Left forelimb (tissue), 1 donor: ENCODE measurements around the gene MRC2.
"Not testable (repeated sequence)": the region's sequence is repeated elsewhere in the genome, so short reads cannot be mapped to it uniquely, and the experiment has no call there.

ENCODE experiments used
- DNase-seq: peaks from one replicate; pipeline ENCODE4 v3.0.0-alpha.2; 2018; ENCODE audit warnings: low spot score

MRC2 gene

DNA sequence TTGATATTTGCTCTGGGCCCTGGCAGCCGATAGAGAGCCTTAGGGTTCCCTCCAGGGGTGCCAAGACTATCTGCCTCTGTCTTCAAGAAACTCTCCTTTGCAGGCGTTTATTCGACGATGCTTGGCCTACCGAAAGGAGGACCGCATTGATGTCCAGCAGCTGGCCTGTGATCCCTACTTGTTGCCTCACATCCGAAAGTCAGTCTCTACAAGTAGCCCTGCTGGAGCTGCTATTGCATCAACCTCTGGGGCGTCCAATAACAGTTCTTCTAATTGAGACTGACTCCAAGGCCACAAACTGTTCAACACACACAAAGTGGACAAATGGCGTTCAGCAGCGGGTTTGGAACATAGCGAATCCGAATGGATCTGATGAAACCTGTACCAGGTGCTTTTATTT lies 15.2 kb upstream of the MRC2 start:
- DNase-seq = not testable (repeated sequence)

DNA sequence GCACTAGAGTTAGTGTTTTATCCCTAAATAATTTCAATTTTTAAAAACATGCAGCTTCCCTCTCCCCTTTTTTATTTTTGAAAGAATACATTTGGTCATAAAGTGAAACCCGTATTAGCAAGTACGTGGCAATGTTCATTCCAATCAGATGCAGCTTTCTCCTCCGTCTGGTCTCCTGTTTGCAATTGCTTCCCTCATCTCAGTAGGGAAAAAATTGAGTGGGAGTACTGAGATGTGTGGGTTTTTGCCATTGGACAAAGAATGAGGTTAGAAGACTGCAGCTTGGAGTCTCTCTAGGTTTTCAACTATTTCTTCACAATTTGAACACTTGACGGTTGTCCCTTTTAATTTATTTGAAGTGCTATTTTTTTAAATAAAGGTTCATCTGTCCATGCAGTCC lies 14.4 kb upstream of the MRC2 start:
- DNase-seq = not testable (repeated sequence)

- peak; percentile 78 for DNase-seq
Measured at GRCh38 chr17:62614142-62614541, 13.3 kb upstream of the MRC2 start.

- DNase-seq = no peak
Measured at GRCh38 chr17:62615503-62615902, 12.0 kb upstream of the MRC2 start.

- DNase-seq = peak; percentile 68
Measured at GRCh38 chr17:62616993-62617893, 10.2 kb upstream of the MRC2 start.

DNA sequence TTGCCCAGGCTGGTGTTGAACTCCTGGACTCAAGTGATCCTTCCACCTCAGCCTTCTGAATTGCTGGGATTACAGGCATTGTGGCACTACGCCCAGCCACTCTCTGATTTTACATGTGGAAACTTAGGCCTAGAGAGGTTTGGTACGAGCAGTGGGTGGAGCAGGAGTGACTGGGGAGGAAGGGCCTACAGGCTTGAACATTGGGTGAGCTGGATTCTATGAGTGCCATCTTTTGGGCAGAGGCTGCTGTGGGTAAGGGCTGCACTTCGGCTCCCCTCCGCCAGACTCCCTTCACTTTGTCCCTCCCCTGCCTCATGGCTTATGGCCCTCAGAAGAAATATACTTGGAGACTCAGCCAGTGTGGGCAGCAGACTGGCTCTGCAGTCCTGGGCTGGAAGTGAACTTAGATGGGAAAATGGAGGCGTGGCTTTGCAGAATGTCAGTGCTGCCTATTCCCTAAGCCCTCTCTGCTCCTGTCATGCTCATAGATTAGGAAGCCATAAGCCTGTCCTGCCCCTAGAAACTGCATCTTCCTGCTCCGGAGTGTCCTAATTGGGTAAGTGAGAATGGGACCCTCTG lies 9.5 kb upstream of the MRC2 start:
- DNase-seq = peak; percentile 67

DNA sequence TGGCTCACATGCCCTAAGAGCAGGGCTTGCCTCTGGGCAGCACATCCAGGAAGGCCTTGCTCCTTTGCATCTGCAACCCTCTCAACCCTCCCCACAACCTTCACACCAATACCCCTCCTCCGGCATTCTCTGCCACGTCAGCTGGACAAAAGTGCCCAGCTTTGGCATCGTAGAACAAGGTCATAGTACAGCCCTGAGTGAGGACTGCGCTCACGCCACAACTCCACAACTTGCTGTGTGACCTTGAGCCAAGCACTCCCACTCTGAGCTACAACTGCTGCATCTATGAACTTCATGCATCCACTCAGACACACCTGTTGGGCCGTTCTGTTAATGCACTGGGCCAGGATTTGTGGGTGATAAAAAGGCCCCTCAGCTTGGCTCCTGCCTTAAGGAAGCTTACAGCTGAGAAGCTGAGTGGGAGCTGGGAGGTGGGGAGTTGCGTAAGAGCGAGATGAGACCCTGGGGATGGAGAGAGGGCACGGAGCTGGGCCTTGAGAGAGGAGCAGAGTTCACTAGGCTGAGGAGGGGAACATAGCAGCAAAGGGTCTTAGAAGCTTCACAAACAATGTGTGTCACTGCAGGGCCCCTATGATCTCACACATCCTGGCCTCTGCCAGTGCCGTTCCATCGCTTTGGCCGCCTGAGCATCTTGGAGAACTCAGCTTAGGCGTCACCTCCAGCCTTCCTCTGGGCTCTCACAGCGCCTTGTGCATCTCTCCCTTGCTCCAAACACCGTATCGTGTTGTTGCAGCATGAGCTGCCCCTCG lies 8.6 kb upstream of the MRC2 start:
- peak; percentile 66 for DNase-seq

GRCh38 chr17:62619417-62620155 lies 7.9 kb upstream of the MRC2 start:
- DNase-seq = peak; percentile 67

- DNase-seq = no peak
Measured at GRCh38 chr17:62621223-62621622, 6.2 kb upstream of the MRC2 start.

- DNase-seq = no peak
Measured at GRCh38 chr17:62625184-62625869, 2.1 kb upstream of the MRC2 start.

DNA sequence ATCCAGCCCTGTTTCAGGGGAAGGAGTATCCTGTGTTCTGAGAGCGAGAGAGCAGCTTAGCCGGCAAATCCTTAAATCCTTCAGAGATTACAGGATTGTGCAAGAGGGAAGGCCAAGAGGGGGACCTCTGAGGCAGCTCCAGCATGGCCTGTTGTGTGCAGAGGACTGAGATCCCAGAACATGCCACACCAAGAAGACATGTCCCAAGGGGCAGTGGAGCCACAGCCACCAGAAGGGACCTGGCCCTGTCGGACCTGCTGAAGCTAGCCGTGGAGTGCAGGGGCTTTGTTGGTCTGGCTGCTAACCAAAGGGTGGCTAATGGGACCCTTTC lies 1.6 kb upstream of the MRC2 start:
- DNase-seq = no peak

DNA sequence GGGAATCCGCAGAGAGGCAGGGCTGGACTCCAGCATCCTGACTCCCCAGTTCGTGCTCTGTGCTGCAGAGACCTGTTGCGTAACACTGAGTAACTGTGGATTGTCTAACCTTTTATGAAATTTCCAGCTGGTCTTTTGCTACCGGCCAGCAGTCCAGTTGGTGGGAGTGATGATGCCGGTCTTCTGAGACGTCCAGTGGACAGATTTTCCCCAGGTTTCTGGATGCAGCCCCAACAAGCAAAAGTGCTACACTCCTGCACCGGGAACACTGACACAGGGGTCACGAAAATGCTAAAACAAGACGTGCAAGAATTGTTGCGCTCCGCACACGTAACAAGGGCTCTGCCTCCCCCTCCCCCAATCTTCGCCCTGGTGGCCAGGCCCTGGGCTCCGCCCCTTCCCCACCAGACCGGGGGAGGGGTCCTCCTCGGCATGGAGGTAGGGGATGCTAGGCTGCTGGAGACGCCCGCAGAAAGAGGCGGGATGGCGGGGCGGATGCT lies 701 bp upstream of the MRC2 start:
- no peak for DNase-seq

GRCh38 chr17:62627904-62628633 lies 599 bp downstream of the MRC2 start:
- DNase-seq = peak; percentile 85

GRCh38 chr17:62628831-62629555 lies 1.5 kb downstream of the MRC2 start:
- DNase-seq = peak; percentile 75

DNA sequence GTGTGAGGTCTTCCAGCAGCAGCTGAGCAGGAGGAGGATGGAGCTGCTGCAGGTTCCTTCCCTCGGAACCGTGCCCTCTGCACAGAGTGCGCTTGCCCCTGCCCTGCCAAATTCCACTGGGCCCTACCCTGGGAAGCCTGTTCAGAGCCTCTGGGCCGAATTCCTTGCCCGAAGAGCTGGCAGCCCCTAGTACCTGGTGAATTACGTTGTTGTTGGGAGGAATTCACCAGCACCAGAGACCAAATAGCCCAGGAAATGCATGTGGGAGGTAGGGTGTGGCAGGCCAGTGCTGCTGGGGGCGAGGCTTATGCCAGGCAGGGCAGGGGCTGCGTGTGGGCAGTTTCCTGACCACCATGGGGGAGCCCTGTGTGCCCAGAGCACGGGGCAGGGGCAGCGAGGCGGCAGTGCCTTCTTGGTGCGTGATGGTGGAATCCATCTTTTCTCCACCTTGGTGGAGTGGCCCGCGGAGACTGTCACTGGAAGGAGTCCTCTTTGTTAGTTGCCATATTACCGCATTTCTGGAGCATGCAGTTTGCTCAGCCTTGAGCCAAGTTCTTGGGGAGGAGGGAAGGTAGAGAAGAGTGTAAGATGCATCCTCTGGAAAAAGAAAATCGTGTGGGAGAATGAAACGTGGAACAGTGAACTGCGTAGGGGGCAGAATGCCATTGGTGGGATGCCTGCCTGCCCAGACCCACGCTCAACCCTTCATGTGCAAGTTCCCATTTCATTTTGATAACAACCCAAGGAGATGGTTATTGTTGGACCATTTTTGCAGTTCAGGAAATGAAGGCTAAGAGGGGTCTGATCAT lies 2.3 kb downstream of the MRC2 start:
- peak; percentile 60 for DNase-seq

DNA sequence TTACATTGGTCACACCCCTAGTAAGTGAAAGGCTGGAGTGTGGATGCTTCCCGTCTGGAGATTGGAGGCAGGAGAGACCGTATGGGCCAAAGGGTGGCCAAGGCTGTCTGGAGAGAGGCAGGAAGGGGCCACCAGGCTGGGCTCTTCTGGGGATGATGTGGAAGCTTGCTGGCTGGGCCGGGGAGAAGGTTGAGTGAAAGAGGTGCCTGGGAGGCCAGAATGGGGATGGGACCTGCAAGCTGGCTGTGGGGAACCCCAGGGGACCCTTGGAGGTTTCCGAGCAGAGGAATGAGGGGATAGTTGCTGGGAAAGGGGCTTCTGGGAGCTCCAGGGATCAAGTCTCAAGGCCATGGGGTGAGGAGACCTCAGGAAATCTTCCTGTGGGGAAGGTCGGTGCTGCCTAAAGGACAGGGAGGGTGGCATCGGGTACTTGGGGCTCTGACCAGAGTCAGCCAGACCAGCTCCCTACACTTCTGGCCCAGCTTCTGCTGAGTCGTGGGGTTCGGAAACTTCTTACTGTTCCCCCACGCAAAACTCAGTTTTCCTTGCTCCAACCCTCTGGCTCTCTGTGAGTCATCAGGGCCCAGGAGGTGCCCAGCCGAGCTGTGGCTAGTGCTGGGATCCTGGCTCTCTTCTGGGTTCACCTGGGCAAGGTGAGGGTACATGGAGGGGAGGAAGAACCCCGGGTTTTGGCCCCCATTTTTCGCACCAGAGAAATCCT lies 3.1 kb downstream of the MRC2 start:
- DNase-seq = no peak

DNA sequence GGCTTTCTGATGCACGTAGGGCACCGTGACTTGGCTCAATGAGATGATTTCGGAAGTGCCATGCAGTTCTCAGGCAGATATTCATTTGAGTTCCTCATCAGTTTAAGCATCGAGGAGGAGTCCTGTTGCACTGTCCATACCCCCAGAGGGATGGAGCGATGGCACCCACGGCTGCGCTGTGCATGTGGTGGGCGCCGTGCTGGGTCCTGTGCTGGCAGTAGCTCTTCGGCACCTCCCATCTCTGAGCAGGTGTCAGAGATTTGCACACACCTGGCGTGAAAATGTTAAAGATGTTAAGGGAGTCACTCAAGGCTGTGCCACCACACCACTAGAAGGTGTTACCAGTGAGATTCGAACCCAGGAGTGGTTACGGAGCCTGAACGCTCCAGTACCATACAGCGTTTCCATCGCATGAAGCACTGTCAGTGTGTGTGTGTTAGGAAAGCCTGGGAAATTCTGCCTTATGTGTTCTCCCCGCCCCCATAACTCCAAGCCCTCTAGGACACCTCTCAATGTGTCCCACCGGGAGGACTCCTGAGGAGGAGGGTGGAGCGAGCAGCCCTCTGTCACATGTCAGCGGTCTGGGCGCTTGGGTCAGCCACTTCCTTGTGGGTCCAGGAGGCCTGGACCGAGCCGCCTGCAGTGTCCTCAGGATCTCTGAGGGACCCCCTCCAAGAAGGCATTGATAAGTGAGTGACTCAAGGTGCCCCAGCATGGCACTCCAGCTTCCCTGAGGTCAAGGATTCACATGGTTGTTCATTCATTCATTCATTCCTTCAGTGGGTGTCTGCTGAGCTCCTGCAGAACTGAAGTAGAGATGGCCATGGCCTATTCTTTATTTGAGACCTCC lies 3.8 kb downstream of the MRC2 start:
- DNase-seq = no peak
